ENCODE data around the gene MRE11. TPM values are rescaled to one million over a fixed set of nuclear protein-coding genes. Genes with fewer than 3 reads are reported as not detected.
A peak's percentile ranks its signal among the peaks of the same experiment; 100 is the strongest.
"Not testable (repeated sequence)": the region's sequence is repeated elsewhere in the genome, so short reads cannot be mapped to it uniquely, and the experiment has no call there.

MRE11 gene
- polyA plus RNA-seq, 1 donor (not counting 4 experiments of a cell fraction or from before 2014, with no cell fraction given): 12.4 TPM

DNA sequence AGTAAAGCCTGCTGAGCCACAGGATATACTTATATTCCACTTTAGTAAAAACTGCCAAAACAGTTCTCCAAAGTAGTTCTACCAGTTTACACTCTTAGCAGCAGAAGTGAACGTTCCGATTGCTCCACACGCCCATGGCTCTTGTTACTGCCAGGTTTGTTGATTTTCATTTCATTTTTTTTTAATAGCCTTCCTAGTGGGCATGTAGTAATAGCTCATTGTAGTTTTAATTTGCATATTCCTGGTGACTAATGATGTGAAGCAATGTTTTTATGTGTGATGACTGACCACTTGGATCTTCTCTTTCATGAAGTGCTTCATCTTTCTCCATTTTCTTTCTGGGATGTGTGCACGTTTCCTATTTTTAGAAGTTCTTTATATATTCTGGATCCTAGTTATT is 13.8 kb upstream of the MRE11 start:
- no peak for DNase-seq (ENCODE audit: low read depth, low spot score)

DNA sequence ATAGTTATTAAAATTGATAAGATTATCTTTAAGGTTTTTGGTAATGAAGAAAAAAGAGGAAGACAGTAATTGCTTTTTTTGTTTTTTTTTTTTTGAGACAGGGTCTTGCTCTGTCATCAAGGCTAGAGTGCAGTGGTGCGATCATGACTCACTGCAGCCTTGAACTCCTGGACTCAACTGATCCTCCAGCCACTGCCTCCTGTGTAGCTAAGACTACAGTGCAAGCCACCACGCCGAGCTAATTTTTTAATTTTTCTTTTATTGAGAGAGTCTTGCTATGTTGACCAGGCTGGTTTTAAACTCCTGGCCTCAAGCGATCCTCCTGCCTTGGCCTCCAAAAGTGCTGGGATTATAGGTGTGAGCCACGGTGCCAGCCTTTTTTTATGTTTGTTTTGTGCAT is 12.9 kb upstream of the MRE11 start:
- dilution Hi-C loops (cut with MboI; ENCODE audit: extremely low pct_ligation_motif_present, low sequenced_read_pairs); H3K36me3 ChIP-seq (ENCODE audit: control insufficient read depth in 2 of 2, extremely low read depth in 1 of 2, insufficient read depth in 2 of 2, low read length in 2 of 2): not testable (repeated sequence)

More for the DNA sequence above, 13.8 kb upstream of the MRE11 start:
- Histone ChIP-seq H3K4me1 (ENCODE audit: control insufficient read depth, extremely low read depth, insufficient read depth, low read length) (peaks cover 4% of the 10 kb centered on the region), H3K27me3 (ENCODE audit: control insufficient read depth, extremely low read depth, insufficient read depth, low read length) (no peaks in the 10 kb centered on the region), H3K36me3 (ENCODE audit: control insufficient read depth in 2 of 2, extremely low read depth in 1 of 2, insufficient read depth in 2 of 2, low read length in 2 of 2) (no peaks in the 10 kb centered on the region), H2AFZ (ENCODE audit: control insufficient read depth, low read length) (no peak overlapping the region), H3K27ac (ENCODE audit: control insufficient read depth, insufficient read depth, low read length) (no peak overlapping the region), H3K4me2 (ENCODE audit: control insufficient read depth, extremely low read depth, insufficient read depth, low read depth, low read length) (no peak overlapping the region), H3K79me2 (ENCODE audit: control insufficient read depth, insufficient read depth, low read length) (no peaks in the 10 kb centered on the region), H3K9ac (ENCODE audit: control insufficient read depth, extremely low read depth, insufficient read depth, low read length) (no peak overlapping the region), H3K9me3 (ENCODE audit: control insufficient read depth, low read depth, low read length) (no peaks in the 10 kb centered on the region), H3K9me1 (ENCODE audit: control insufficient read depth, extremely low read depth, insufficient read depth, low read length) (no peaks in the 10 kb centered on the region), H4K20me1 (ENCODE audit: control insufficient read depth, extremely low read depth, insufficient read depth, low read length) (no peaks in the 10 kb centered on the region), H3K4me3 (ENCODE audit: control insufficient read depth in 2 of 3, extremely low read depth in 1 of 3, insufficient read depth in 2 of 3, low read depth in 1 of 3, low read length in 3 of 3) (no peak overlapping the region)
- no peak for TF ChIP-seq EZH2 (IDR thresholded peaks at IDR 0.05; ENCODE audit: low read length)
- TF ChIP-seq, protein P1, sequence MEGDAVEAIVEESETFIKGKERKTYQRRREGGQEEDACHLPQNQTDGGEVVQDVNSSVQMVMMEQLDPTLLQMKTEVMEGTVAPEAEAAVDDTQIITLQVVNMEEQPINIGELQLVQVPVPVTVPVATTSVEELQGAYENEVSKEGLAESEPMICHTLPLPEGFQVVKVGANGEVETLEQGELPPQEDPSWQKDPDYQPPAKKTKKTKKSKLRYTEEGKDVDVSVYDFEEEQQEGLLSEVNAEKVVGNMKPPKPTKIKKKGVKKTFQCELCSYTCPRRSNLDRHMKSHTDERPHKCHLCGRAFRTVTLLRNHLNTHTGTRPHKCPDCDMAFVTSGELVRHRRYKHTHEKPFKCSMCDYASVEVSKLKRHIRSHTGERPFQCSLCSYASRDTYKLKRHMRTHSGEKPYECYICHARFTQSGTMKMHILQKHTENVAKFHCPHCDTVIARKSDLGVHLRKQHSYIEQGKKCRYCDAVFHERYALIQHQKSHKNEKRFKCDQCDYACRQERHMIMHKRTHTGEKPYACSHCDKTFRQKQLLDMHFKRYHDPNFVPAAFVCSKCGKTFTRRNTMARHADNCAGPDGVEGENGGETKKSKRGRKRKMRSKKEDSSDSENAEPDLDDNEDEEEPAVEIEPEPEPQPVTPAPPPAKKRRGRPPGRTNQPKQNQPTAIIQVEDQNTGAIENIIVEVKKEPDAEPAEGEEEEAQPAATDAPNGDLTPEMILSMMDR (optimal IDR thresholded peaks at IDR 0.05 in 1 of 3, IDR thresholded peaks at IDR 0.05 in 1 of 3, conservative IDR thresholded peaks at IDR 0.05 in 1 of 3; ENCODE audit: extremely low read depth in 1 of 3, insufficient read depth in 2 of 3, low read length in 3 of 3): no peak
- FAIRE-seq: no peak
- dilution Hi-C loops (cut with MboI; ENCODE audit: extremely low pct_ligation_motif_present, low sequenced_read_pairs): no loop called here

DNA sequence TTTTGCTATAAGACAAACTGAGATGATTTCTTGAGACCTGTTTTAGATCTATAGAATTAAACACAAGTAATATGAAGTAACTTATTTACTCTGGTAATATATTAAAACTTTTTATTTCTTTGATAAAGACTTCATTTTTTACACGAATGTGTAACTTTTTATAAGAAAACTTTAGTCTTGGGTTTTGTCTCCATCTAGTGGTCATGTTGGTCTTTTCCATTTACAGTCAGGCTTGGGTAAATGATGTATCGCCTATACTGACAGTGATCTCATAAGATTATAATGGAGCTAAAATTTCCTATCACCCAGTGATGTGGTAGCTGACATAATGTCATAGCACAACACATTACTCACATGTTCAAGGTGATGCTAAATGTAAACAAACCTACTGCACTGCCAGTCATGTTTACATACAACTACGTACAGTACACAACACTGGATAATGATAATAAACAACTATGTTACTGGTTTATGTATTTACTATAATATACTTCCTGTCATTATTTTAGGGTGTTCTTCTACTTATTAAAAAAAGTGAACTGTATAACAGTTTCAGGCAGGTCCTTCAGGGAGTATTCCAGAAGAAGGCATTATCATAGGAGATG is 11.1 kb upstream of the MRE11 start:
- Histone ChIP-seq H3K36me3 (ENCODE audit: control insufficient read depth in 2 of 2, extremely low read depth in 1 of 2, insufficient read depth in 2 of 2, low read length in 2 of 2) (peaks cover 0 to 3% of the 10 kb centered on the region in 2 experiments), H3K4me1 (ENCODE audit: control insufficient read depth, extremely low read depth, insufficient read depth, low read length) (no peaks in the 10 kb centered on the region), H3K27me3 (ENCODE audit: control insufficient read depth, extremely low read depth, insufficient read depth, low read length) (no peaks in the 10 kb centered on the region), H3K9ac (ENCODE audit: control insufficient read depth, extremely low read depth, insufficient read depth, low read length) (no peak overlapping the region), H3K4me2 (ENCODE audit: control insufficient read depth, extremely low read depth, insufficient read depth, low read depth, low read length) (no peak overlapping the region), H2AFZ (ENCODE audit: control insufficient read depth, low read length) (no peak overlapping the region), H3K4me3 (ENCODE audit: control insufficient read depth in 2 of 3, extremely low read depth in 1 of 3, insufficient read depth in 2 of 3, low read depth in 1 of 3, low read length in 3 of 3) (no peak overlapping the region), H3K9me1 (ENCODE audit: control insufficient read depth, extremely low read depth, insufficient read depth, low read length) (no peaks in the 10 kb centered on the region), H4K20me1 (ENCODE audit: control insufficient read depth, extremely low read depth, insufficient read depth, low read length) (no peaks in the 10 kb centered on the region), H3K9me3 (ENCODE audit: control insufficient read depth, low read depth, low read length) (no peaks in the 10 kb centered on the region), H3K79me2 (ENCODE audit: control insufficient read depth, insufficient read depth, low read length) (no peaks in the 10 kb centered on the region), H3K27ac (ENCODE audit: control insufficient read depth, insufficient read depth, low read length) (no peak overlapping the region)
- dilution Hi-C loops (cut with MboI; ENCODE audit: extremely low pct_ligation_motif_present, low sequenced_read_pairs): no loop called here
- no peak for TF ChIP-seq EZH2 (IDR thresholded peaks at IDR 0.05; ENCODE audit: low read length)
- TF ChIP-seq, protein P1 (optimal IDR thresholded peaks at IDR 0.05 in 1 of 3, IDR thresholded peaks at IDR 0.05 in 1 of 3, conservative IDR thresholded peaks at IDR 0.05 in 1 of 3; ENCODE audit: extremely low read depth in 1 of 3, insufficient read depth in 2 of 3, low read length in 3 of 3): peak in 2 of 3 experiments; percentile 40 to 45
- DNase-seq (ENCODE audit: low read depth, low spot score) (no peak), FAIRE-seq (peak; percentile 34)

More for the DNA sequence above, 12.9 kb upstream of the MRE11 start:
- FAIRE-seq; H3K9ac ChIP-seq (ENCODE audit: control insufficient read depth, extremely low read depth, insufficient read depth, low read length); H3K9me1 ChIP-seq (ENCODE audit: control insufficient read depth, extremely low read depth, insufficient read depth, low read length); H3K4me1 ChIP-seq (ENCODE audit: control insufficient read depth, extremely low read depth, insufficient read depth, low read length); H4K20me1 ChIP-seq (ENCODE audit: control insufficient read depth, extremely low read depth, insufficient read depth, low read length); H3K9me3 ChIP-seq (ENCODE audit: control insufficient read depth, low read depth, low read length); H3K4me2 ChIP-seq (ENCODE audit: control insufficient read depth, extremely low read depth, insufficient read depth, low read depth, low read length); H2AFZ ChIP-seq (ENCODE audit: control insufficient read depth, low read length); DNase-seq (ENCODE audit: low read depth, low spot score); H3K4me3 ChIP-seq (ENCODE audit: control insufficient read depth in 2 of 3, extremely low read depth in 1 of 3, insufficient read depth in 2 of 3, low read depth in 1 of 3, low read length in 3 of 3); H3K27me3 ChIP-seq (ENCODE audit: control insufficient read depth, extremely low read depth, insufficient read depth, low read length); H3K79me2 ChIP-seq (ENCODE audit: control insufficient read depth, insufficient read depth, low read length); H3K27ac ChIP-seq (ENCODE audit: control insufficient read depth, insufficient read depth, low read length): not testable (repeated sequence)
